Kidney epithelial cell (primary cell): Measurements from ENCODE around the gene BAIAP2L1. TPM values are rescaled to one million over a fixed set of nuclear protein-coding genes. Genes with fewer than 3 reads are reported as not detected.

Experiments
- DNase-seq: peaks from one replicate; pipeline ENCODE4 v3.0.0-alpha.2; 2010; ENCODE audit warnings: low read depth
- H3K27me3 ChIP-seq: 2 replicates; pipeline ENCODE4 v1.6.0; 2011; ENCODE audit warnings: low read length; ENCODE audit not compliant: control insufficient read depth, insufficient read depth
- H3K36me3 ChIP-seq: 2 replicates; pipeline ENCODE4 v1.5.1; 2011; ENCODE audit warnings: low read length; ENCODE audit not compliant: control insufficient read depth, insufficient read depth
- H3K4me3 ChIP-seq: 2 replicates; pipeline ENCODE4 v1.5.1; 2011; ENCODE audit warnings: low read depth, mild to moderate bottlenecking, control low read depth, low read length
- total RNA-seq: library from RNA; depleted of rRNA; stranded (reverse); fragments of >200 nt; gene quantifications from 2 replicates; pipeline ENCODE4 v1.2.3, GENCODE V29; 2015
- TF ChIP-seq, protein P1 (sequence below): IDR thresholded peaks from 2 replicates; pipeline ENCODE4 v1.5.1; 2011; ENCODE audit warnings: mild to moderate bottlenecking, moderate library complexity, low read length, control low read depth, inconsistent platforms; ENCODE audit not compliant: insufficient read depth, poor library complexity, severe bottlenecking

BAIAP2L1 gene
- total RNA-seq, 1 donor from 2014 or later: 32.5 TPM

GRCh38 chr7:98284335-98285036, 116.4 kb downstream of the BAIAP2L1 start:
- no peaks in the 10 kb centered on the region for H3K27me3 ChIP-seq
- peak overlapping the region; percentile 71 for H3K4me3 ChIP-seq
- H3K36me3 ChIP-seq: peaks cover 1% of the 10 kb centered on the region
- TF ChIP-seq, protein P1, sequence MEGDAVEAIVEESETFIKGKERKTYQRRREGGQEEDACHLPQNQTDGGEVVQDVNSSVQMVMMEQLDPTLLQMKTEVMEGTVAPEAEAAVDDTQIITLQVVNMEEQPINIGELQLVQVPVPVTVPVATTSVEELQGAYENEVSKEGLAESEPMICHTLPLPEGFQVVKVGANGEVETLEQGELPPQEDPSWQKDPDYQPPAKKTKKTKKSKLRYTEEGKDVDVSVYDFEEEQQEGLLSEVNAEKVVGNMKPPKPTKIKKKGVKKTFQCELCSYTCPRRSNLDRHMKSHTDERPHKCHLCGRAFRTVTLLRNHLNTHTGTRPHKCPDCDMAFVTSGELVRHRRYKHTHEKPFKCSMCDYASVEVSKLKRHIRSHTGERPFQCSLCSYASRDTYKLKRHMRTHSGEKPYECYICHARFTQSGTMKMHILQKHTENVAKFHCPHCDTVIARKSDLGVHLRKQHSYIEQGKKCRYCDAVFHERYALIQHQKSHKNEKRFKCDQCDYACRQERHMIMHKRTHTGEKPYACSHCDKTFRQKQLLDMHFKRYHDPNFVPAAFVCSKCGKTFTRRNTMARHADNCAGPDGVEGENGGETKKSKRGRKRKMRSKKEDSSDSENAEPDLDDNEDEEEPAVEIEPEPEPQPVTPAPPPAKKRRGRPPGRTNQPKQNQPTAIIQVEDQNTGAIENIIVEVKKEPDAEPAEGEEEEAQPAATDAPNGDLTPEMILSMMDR: no peak
- DNase-seq: no peak

DNA sequence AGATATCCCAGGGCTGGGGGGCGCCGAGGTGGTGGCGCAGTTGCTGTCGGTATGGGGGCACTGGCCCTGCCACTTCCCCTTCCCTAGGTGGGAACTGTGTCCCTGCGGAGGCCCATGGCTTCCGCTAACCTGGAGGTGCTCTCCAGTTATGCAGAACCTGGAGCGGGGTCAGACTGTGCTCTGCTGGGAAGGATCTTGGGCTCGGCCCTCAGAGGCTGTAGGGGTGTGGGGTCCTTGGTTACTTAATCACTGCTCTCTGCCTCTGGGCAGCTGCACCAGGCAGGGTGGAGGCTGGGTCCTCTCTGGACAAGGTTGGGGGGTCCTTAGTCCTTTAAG, 117.0 kb downstream of the BAIAP2L1 start:
- no peak for DNase-seq
- TF ChIP-seq, protein P1: no peak
- H3K4me3 ChIP-seq: peak overlapping the region; percentile 71
- no peaks in the 10 kb centered on the region for H3K27me3 ChIP-seq
- H3K36me3 ChIP-seq: peaks cover 1% of the 10 kb centered on the region

- no peaks in the 10 kb centered on the region for H3K27me3 ChIP-seq
- H3K36me3 ChIP-seq: peaks cover 1% of the 10 kb centered on the region
- TF ChIP-seq, protein P1: no peak
- peak overlapping the region; percentile 71 for H3K4me3 ChIP-seq
- DNase-seq: no peak
Measured at GRCh38 chr7:98283127-98283886, 117.6 kb downstream of the BAIAP2L1 start.

DNA sequence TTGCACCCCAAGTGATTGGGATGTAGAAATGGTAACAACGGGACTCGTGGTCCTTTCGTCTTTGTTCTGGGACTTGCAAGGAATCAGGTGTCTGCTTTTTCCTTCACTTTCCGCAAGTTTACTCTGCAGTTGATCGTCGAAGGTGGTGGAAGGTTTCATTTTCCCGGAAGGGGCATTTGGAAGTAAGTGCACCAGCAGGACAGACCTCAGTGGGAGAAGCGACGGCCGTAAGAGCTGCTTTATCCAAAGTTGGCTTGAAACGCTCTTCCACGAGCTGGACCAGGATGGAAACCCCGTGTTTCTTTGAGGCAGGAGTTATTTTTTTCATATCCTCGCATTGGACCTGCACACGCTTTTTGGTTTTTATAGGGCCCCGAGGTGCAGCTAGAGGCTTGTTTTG, 118.2 kb downstream of the BAIAP2L1 start:
- TF ChIP-seq, protein P1: no peak
- Histone ChIP-seq H3K27me3 (no peaks in the 10 kb centered on the region), H3K36me3 (peaks cover 1% of the 10 kb centered on the region), H3K4me3 (peak overlapping the region; percentile 71)
- no peak for DNase-seq

DNA sequence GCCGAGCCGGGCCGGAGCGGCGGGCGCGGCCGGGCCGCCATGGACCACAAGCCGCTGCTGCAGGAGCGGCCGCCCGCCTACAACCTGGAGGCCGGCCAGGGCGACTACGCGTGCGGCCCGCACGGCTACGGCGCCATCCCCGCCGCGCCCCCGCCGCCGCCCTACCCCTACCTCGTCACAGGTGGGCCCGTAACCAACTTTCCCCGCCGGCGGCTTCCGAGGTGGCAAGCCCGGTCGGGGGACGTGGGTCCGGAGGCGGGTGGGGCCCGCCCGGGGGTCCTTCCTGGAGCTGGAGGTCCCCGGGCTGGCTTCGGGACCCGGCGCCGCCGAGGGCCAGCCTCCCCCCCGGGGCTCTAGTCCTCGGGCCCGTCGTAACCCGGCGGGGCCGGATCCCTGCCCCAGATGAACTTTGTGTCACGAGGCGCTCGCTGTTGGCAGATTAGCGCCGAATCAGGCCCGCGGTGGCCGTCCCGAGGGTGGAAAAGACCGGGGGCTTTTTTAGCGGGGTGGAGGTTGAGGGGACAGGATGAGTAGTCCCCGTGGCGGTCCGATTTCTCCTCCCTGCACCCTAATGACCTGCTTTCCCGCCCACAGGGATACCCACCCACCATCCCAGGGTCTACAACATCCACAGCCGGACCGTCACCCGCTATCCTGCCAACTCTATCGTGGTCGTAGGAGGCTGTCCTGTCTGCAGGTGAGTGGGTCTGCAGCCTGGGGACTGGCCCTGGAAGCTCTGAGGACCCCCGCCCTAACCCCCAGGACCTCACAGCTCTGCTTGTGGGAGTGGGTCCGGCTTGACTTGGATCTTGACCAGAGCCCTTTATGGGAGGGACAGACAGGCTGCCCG, 118.9 kb downstream of the BAIAP2L1 start:
- DNase-seq: no peak
- no peaks in the 10 kb centered on the region for H3K27me3 ChIP-seq
- TF ChIP-seq, protein P1: no peak
- H3K4me3 ChIP-seq: peak overlapping the region; percentile 71
- H3K36me3 ChIP-seq: peaks cover 1% of the 10 kb centered on the region
